ENCODE results near the gene SLC25A12. TPM values are rescaled to one million over a fixed set of nuclear protein-coding genes. Genes with fewer than 3 reads are reported as not detected.

The SLC25A12 gene
- total RNA-seq, 1 donor from 2014 or later, result 10.8 TPM

DNA sequence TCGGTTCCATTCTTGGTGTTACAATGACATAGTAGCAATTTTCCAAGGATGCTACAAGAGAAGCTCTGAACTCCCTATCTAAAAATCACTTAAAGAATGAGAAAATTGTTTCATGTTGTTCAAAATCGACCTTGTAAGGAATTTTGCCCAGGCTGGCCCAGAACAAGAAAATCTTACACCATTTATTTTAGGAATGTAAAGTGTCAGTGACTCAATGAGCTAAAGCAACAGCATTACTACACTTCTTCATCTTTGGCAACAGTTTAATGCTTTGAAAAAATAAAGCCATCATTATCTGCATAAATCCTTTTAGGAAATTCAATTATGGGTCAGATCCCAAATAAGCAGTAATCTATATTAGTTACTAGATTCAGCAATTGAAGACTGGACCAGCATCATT is 38.6 kb downstream of the SLC25A12 start:
- ATAC-seq, result no peak

DNA sequence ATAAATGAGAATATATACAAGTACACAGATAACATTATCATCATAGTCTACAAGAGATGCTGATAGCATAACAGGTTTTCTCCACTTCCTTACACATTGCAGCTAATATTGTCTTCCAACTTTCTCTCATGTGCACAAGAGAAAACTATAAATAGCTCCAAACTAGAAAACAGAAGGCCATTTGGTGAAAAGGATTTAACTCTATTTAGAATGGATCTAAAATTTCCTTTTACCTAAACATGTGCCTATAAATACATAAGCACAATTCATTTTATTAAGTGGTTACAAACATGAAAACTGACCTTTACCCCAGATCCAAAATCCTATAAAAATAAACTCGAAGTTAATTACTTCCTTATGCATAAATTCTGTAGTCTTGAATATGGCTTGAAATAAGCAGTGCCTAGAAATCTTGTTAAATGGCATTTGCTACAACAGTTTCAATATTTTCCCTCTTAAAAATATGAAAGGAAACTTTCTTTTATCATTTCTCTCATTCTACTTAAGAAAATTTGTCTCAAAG is 41.6 kb downstream of the SLC25A12 start:
- no peak overlapping the region for H3K4me3 ChIP-seq
- no peaks in the 10 kb centered on the region for H3K27me3 ChIP-seq (ENCODE audit: low read depth)
- peaks cover 9% of the 10 kb centered on the region for H3K36me3 ChIP-seq
- DNase-seq, result no peak
- TF ChIP-seq, protein P1, sequence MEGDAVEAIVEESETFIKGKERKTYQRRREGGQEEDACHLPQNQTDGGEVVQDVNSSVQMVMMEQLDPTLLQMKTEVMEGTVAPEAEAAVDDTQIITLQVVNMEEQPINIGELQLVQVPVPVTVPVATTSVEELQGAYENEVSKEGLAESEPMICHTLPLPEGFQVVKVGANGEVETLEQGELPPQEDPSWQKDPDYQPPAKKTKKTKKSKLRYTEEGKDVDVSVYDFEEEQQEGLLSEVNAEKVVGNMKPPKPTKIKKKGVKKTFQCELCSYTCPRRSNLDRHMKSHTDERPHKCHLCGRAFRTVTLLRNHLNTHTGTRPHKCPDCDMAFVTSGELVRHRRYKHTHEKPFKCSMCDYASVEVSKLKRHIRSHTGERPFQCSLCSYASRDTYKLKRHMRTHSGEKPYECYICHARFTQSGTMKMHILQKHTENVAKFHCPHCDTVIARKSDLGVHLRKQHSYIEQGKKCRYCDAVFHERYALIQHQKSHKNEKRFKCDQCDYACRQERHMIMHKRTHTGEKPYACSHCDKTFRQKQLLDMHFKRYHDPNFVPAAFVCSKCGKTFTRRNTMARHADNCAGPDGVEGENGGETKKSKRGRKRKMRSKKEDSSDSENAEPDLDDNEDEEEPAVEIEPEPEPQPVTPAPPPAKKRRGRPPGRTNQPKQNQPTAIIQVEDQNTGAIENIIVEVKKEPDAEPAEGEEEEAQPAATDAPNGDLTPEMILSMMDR (IDR thresholded peaks at IDR 0.05), result no peak
- no peaks in the 10 kb centered on the region for H3K9me3 ChIP-seq
- ATAC-seq, result no peak
- intact Hi-C loops (cut with DNase I), result no loop called here
- H3K4me1 ChIP-seq, result no peaks in the 10 kb centered on the region
- no peak overlapping the region for H3K27ac ChIP-seq

More for the DNA sequence above, 38.6 kb downstream of the SLC25A12 start:
- intact Hi-C loops (cut with DNase I), result no loop called here
- Histone ChIP-seq H3K4me3 (no peak overlapping the region), H3K27ac (no peak overlapping the region), H3K27me3 (ENCODE audit: low read depth) (no peaks in the 10 kb centered on the region), H3K36me3 (peaks cover 9% of the 10 kb centered on the region), H3K9me3 (no peaks in the 10 kb centered on the region), H3K4me1 (no peaks in the 10 kb centered on the region)
- DNase-seq, result no peak
- TF ChIP-seq, protein P1 (IDR thresholded peaks at IDR 0.05), result no peak

DNA sequence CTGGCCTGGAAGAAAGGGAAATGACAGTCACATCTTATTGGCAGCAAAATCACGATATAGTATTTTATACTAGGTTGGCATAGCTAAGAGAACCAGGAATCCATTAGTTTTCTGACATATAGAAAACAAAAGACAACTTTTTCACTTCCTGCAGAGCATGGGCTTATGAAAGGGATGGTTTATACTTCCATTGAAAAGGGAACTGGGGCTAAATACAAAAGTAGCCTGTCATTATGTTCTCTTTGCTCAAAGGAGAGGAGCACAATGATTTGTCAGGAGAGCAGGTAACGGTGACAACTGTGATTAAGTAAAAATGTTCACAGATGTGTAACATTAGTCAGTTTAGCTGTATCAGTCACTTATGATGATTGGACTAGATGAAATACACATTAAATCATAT is 46.4 kb downstream of the SLC25A12 start:
- Histone ChIP-seq H3K9me3 (no peaks in the 10 kb centered on the region), H3K36me3 (peaks cover 5% of the 10 kb centered on the region), H3K27me3 (ENCODE audit: low read depth) (no peaks in the 10 kb centered on the region), H3K4me1 (no peaks in the 10 kb centered on the region), H3K4me3 (no peak overlapping the region), H3K27ac (no peak overlapping the region)
- no peak for ATAC-seq
- intact Hi-C loops (cut with DNase I), result no loop called here
- no peak for DNase-seq
- TF ChIP-seq, protein P1 (IDR thresholded peaks at IDR 0.05), result no peak

DNA sequence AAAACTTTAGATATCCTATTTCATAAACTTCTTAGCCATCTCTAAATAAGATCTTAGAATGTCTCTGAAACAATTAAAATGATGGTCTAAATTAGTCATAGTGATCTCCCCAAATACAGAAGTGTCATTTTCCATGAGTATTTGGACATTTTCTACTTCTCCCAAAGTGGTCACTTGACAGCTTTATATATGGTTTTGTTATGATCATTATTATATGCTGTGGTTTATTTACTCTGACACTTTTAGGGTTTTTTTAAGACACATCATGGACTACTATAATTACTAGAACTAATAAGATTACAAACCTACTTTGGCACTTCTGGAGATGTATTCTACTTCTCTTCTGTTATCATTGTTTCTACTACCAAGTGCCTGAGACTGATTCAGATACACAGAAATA is 47.1 kb downstream of the SLC25A12 start:
- intact Hi-C loops (cut with DNase I), result no loop called here
- H3K36me3 ChIP-seq, result no peaks in the 10 kb centered on the region
- H3K27me3 ChIP-seq (ENCODE audit: low read depth), result no peaks in the 10 kb centered on the region
- H3K27ac ChIP-seq, result no peak overlapping the region
- no peak for ATAC-seq
- H3K4me3 ChIP-seq, result no peak overlapping the region
- TF ChIP-seq, protein P1 (IDR thresholded peaks at IDR 0.05), result no peak
- DNase-seq, result no peak
- no peaks in the 10 kb centered on the region for H3K9me3 ChIP-seq
- H3K4me1 ChIP-seq, result no peaks in the 10 kb centered on the region

DNA sequence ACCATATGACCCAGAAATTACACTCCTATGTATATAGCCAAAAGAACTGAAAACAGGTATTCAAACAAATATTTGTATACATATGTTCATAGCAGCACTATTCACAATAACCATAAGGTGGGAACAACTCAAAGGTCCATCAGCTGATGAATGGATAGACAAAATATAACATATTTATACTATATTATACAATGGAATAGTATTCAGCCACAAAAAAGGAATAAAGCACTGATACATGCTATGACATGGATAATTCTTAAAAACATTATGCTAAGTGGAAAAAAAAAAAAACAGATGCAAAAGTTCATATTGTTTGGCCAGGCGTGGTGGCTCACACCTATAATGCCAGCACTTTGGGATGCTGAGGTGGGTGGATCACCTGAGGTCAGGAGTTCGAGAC is 52.0 kb downstream of the SLC25A12 start:
- Histone ChIP-seq H3K27me3 (ENCODE audit: low read depth) (no peaks in the 10 kb centered on the region), H3K4me3 (no peak overlapping the region), H3K27ac (no peak overlapping the region), H3K4me1 (no peaks in the 10 kb centered on the region), H3K9me3 (no peaks in the 10 kb centered on the region), H3K36me3 (peaks cover 3% of the 10 kb centered on the region)
- intact Hi-C loops (cut with DNase I), result no loop called here
- no peak for ATAC-seq
- no peak for DNase-seq
- TF ChIP-seq, protein P1 (IDR thresholded peaks at IDR 0.05), result no peak

DNA sequence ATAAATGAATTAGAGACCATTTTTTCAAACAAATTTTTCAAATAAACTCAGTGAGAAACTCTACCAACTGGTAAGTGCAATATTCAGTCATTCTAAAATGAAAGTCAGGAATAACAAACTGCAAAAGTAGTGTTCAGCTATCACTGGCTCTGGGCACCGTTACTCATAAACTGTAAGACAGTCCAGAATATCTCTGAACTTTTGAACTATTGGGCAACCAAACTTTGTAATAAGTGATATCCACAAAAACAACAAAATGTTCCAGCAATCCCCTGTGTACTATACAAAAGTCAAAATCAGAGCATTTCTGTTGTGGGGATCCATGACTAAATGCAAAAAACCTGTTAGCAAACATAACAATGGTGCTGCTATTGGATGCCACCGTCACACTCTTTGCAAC is 56.3 kb downstream of the SLC25A12 start:
- no peaks in the 10 kb centered on the region for H3K4me1 ChIP-seq
- H3K27ac ChIP-seq, result no peak overlapping the region
- intact Hi-C loops (cut with DNase I), result no loop called here
- DNase-seq (no peak), ATAC-seq (no peak)
- peaks cover 41% of the 10 kb centered on the region for H3K36me3 ChIP-seq
- no peaks in the 10 kb centered on the region for H3K9me3 ChIP-seq
- TF ChIP-seq, protein P1 (IDR thresholded peaks at IDR 0.05), result no peak
- no peaks in the 10 kb centered on the region for H3K27me3 ChIP-seq (ENCODE audit: low read depth)
- H3K4me3 ChIP-seq, result no peak overlapping the region
